ENCODE measurements around the gene TUBD1.

Gene TUBD1

DNA sequence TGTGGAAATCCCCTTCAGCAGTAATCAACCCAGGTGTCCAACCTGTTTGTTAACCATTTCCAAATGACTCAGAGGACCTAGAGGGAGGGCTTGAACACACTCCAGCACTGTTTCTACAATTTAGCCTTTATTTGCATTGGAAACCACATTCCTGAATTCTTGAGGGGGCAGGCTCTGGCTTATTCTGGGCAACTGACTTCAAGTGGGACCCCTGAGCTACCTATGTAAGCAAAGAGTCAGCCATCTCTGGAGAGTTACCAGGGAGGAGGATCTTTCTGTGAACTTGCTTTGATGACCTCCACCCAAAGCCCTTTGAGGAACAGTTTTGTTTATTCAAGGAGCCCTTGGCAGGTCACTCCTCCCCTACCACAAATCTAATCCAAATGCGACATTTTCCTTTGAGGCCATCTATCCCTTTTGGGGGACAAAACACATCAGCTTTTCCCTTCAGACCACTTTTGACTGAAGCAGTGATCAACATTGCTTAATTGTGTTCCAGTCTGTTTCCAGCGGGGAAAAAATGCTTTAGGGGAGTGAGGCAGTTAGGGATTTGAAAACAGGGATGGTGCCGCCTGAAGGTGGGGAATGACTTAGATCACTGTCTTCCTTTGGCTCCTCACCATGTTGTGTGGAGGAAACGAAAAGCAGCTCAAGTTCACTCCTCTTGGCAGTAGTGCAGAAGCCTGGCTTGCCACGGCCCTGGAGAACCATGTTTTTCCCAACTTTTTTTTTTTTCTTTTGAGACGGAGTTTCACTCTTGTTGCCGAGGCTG is 46.2 kb downstream of the TUBD1 start:
- H3K4me3 ChIP-seq (ENCODE audit: low read depth, low read length), result no peak overlapping the region
- TF ChIP-seq, protein P1, sequence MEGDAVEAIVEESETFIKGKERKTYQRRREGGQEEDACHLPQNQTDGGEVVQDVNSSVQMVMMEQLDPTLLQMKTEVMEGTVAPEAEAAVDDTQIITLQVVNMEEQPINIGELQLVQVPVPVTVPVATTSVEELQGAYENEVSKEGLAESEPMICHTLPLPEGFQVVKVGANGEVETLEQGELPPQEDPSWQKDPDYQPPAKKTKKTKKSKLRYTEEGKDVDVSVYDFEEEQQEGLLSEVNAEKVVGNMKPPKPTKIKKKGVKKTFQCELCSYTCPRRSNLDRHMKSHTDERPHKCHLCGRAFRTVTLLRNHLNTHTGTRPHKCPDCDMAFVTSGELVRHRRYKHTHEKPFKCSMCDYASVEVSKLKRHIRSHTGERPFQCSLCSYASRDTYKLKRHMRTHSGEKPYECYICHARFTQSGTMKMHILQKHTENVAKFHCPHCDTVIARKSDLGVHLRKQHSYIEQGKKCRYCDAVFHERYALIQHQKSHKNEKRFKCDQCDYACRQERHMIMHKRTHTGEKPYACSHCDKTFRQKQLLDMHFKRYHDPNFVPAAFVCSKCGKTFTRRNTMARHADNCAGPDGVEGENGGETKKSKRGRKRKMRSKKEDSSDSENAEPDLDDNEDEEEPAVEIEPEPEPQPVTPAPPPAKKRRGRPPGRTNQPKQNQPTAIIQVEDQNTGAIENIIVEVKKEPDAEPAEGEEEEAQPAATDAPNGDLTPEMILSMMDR (IDR thresholded peaks at IDR 0.05; ENCODE audit: low read depth, low read length), result no peak

DNA sequence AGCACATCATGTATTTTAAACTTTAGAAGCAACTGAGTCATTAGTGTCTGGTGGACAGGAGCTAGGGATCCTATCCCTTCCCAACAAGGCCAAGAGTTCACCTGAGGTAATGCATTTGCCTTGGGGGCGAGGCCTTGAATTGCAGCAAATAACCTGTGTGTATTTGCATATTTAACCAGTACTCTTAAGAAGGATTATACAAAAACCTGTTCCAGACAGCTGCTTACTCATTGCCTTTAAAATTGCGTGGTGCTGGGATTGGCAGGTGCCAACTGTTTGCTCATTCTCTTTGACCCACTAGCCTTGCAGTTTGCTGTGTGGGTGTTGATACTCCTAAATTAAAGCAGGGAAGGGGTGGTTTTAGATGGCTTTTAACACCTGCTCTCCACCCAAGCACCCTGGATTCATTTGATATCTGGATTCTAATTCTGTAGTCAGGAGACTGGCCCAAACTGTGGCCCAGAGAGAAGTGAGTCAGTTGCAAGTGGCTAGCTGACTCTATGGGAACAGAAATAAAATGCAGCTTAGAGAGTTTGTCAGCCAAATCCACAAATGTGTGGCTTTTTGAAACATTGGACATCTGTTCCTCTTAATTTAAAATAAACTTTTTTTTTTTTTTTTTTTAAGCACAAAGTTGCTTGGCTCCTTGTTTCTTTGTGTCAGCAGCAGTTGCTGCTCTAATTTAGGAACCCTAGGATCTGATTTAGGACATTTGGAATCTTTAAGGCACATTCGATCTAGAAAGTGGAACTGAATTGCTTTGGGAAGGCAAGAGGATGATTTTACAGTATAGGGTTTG is 46.9 kb downstream of the TUBD1 start:
- no peak overlapping the region for H3K4me3 ChIP-seq (ENCODE audit: low read depth, low read length)
- TF ChIP-seq, protein P1 (IDR thresholded peaks at IDR 0.05; ENCODE audit: low read depth, low read length), result no peak

DNA sequence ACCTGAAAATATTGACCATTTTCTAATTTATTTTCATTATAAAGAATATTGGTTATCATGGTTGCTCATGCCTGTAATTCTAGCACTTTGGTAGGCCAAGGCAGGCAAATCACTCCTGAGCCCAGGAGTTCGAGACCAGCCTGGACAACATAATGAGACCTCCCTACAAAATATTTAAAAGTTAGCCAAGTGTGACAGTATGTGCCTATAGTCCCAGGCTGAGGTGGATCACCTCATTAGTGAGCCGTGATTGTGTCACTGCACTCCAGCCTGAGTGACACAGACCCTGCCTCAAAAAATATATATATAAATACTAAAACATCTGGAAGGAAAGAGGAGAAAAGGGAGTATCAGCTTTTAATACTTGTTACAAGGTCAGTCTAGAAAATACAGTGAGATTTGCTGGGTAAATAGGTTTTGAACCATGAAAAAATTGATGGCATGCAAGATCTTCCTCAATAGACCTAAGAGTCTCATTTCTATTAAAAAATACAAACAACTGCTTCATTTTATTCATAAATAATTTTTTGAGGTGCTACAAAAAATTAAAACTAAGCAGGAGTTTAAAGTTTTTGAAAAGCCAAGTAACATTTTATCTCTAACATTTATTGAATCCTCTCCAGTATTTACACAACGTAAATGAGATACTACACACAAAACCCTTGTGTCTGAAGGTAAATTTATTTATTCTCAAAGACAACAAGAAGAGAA is 47.7 kb downstream of the TUBD1 start:
- TF ChIP-seq, protein P1 (IDR thresholded peaks at IDR 0.05; ENCODE audit: low read depth, low read length), result no peak
- no peak overlapping the region for H3K4me3 ChIP-seq (ENCODE audit: low read depth, low read length)

DNA sequence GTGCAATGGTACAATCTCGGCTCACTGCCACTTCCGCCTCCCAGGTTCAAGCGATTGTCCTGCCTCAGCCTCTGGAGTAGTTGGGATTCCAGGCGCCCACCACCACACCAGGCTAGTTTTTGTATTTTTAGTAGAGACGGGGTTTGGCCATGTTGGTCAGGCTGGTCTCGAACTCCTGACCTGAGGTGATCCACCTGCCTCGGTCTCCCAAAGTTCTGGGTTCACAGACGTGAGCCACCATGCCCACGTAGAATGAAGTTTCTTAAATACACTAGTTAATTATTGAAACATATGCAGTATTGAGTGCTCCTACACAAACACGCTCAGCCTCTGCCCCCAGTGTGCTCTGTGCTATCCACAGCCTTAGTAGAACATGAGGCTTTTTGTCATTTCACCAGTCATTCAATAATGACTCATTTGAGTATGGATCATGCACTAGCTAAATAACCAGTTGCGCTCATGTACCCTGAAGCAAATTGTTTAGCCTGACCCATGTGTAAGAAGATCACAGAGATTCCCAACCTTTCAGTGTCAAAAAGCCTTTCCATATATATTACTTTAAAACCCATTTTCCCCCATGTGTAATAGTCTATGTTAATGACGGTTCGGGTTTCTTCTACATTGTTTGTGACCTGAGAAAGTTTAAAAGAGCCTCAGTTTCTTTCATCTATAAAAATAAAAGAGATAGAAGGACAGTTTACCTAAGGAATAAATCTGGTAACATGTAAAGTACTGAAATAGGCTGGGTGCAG is 49.7 kb downstream of the TUBD1 start:
- TF ChIP-seq, protein P1 (IDR thresholded peaks at IDR 0.05; ENCODE audit: low read depth, low read length), result no peak
- H3K4me3 ChIP-seq (ENCODE audit: low read depth, low read length), result no peak overlapping the region

DNA sequence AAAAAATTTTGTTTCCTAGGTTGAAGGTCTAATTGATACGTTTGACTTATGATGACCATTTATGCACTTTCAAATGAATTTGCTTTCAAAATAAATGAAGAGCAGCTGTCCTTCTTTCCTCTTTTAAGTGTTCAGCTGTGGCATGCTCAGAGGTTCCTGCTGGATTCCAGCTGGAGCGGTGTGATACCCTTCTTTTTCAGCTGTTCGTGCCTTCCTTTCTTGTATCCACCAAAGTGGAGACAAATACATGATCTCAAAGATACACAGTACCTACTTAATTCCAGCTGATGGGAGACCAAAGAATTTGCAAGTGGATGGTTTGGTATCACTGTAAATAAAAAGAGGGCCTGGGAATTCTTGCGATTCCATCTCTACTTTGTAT is 50.9 kb downstream of the TUBD1 start:
- peak overlapping the region; percentile 68 for H3K4me3 ChIP-seq (ENCODE audit: low read depth, low read length)

DNA sequence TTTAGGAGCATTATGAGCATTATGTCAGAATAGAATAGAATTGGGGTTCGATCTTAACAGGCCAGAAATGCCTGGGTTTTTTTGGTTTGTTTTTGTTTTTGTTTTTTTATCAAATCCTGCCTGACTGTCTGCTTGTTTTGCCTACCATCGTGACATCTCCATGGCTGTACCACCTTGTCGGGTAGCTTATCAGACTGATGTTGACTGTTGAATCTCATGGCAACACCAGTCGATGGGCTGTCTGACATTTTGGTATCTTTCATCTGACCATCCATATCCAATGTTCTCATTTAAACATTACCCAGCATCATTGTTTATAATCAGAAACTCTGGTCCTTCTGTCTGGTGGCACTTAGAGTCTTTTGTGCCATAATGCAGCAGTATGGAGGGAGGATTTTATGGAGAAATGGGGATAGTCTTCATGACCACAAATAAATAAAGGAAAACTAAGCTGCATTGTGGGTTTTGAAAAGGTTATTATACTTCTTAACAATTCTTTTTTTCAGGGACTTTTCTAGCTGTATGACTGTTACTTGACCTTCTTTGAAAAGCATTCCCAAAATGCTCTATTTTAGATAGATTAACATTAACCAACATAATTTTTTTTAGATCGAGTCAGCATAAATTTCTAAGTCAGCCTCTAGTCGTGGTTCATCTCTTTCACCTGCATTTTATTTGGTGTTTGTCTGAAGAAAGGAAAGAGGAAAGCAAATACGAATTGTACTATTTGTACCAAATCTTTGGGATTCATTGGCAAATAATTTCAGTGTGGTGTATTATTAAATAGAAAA is 51.5 kb downstream of the TUBD1 start:
- peak overlapping the region; percentile 68 for H3K4me3 ChIP-seq (ENCODE audit: low read depth, low read length)

DNA sequence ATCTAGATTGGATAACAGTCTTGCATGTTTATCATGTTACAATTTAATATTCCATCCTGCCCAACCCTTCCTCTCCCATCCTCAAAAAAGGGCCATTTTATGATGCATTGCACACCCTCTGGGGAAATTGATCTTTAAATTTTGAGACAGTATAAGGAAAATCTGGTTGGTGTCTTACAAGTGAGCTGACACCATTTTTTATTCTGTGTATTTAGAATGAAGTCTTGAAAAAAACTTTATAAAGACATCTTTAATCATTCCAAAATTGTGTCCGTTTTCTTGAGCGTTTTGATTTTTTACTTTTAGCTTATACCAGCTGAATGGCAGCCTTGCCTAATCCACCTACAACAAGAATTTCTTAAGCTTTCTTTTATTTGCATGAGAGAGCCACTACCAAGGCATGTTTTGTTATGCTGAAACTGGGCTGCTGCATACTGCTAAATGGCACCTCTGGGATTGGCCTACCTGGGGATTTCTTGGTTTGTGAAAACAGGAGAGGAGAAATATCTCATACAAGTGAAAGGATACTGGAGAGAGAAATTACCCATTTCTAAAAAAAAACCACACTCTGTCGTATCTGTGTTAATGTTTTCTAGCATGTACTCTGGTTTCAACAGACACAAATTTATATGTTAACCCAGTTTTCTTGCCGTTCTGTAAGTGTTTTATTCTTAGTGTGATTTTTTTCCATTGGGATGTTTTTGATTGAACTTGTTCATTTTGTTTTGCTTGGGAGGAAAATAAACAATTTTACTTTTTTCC is 52.2 kb downstream of the TUBD1 start:
- TF ChIP-seq, protein P1 (IDR thresholded peaks at IDR 0.05; ENCODE audit: low read depth, low read length), result no peak
- H3K4me3 ChIP-seq (ENCODE audit: low read depth, low read length), result peak overlapping the region; percentile 68
